GM18508 (cell line): Measurements from ENCODE around the gene KNDC1.
"Not testable (repeated sequence)": the region's sequence is repeated elsewhere in the genome, so short reads cannot be mapped to it uniquely, and the experiment has no call there.

ENCODE experiments used
- ATAC-seq: cut with Tn5 transposase; IDR thresholded peaks from one replicate; pipeline ENCODE4 v1.9.1; 2021; ENCODE audit warnings: moderate number of reproducible peaks; ENCODE audit not compliant: insufficient read depth, unreplicated experiment

KNDC1 gene

DNA sequence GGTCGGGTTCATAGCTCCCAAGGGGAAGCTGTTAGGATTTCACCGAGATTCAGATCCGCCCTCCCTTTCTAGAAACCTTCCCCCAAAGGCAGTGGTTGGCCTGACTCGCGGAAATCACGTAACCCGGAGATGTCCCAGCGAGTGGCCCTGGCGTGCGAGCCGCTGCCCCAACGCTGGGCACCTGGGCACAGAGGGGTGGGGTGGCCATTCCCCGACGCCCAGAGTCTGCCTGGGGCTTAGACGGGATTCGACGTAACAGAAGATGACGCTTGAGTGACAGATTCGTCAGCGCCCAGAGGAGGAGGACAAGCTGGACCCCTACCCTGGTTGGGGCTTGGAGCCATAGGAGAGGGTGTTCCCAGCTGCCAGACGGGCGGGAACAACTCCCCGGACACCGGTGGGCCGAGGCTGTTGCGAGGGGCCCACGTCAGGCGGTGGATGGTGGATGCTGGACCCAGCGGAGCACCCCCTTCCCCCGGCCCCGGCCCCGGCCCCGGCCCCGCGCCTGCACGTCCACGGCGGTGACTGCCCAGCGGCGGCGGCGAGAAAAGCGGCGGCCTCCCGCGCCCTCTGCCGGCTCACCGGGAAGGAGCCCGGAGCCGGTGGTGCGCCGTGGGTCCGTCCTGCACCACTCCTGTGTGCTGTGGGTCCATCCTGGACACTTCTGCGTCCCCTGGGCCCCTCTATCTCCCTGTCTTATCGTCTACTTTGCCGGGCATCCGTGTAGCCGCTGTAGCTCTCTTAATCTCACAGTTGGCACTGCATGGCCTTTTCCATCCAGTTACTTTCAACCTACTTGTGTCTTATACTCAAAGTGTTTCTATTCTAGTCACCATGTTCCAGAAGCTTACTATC, 35.4 kb upstream of the KNDC1 start:
- ATAC-seq: no peak

DNA sequence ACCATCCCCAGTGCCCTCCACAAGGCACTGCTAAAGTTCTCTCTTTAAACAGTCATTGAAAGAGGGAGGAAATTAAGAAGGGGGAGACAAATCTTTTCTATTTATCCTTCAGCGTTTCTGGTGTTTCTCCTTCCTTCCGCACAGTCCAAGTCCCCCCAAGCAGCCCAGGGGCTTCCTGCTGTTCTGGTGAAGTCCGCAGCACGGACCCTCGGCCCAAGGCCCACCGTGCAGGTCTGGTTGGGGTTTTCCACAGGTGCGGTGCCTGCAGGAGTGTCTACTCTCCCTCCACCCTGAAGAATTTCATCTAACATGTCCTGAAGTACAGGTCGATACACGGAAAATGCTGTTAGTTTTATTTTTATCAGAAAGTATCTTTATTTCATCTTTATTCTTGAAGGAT, 34.1 kb upstream of the KNDC1 start:
- no peak for ATAC-seq

DNA sequence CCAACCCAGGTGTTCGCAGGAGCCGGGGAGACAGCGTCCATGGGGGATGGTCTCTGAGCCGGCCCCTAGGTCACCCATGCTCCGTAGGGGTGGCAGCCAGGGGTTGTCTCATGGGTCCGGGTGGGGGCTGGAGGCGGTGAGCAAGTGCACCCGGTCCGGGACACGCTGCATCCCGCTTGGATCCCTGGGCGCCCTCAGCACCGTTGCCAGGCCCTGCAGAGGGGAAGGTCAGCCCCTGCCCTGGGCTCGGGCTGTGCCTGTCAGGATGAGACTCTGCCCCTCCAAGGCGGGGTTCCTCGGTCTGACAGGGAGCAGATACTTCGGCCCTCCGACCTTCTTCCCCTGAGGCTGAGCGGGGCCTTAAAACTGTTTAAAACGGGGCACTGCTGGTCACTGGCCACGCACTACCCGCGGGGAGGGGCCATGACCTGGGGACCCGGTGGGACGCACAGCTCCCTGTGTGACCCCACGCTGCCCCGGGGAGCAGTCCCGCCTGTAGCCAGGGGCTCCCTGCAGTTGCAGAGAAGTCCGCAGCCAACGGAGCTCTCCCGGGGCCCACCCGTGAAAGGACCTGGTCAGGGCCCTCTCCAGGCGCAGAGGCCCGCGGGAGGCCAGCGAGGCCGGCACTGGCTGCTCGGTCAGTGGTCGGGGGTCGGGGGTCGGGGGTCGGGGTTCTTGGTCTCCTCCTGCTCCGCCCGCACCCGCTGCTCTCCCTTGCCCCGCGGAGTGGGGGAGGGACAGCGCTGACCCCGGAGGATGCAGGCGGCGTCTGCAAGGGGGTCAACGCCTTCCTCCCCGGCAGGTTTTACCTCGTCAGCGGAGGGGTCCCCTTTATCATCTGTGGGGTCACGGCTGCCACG, 33.4 kb upstream of the KNDC1 start:
- ATAC-seq: no peak

DNA sequence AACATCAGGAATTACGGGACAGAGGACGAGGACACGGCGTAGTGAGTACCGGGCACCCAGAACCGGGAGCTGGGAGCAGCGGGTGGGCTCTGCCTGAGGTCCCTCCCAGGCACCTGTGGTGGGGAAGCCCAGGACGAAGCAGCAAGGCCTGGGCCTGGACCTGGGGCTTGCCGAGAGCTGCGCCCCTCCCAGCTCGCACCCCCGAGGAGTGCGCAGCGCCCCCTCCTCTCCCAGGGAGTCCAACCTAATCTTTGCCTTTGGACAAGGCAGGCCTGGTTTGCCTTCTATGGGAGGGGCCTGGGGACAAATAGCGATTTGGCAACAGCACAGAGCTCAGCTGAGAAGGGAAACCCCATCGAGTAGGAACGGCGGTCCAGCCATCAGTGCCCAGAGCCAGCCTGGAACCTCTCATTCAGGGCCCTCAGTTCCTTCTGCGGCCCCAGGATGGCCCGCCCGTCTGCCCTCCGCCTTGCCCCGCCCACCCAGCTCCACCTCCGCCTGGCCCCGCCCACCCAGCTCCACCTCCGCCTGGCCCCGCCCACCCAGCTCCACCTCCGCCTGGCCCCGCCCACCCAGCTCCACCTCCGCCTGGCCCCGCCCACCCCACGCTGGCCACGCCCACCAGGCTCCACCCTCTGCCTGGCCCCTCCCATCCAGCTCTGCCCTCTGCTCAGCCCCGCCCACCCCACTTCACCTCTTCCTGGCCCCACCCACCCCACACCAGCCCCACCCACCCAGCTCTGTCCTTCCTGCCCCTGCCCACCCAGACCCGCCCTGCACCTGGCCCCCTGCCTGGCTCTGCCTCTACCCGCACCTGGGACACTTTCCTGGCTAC, 32.5 kb upstream of the KNDC1 start:
- no peak for ATAC-seq

DNA sequence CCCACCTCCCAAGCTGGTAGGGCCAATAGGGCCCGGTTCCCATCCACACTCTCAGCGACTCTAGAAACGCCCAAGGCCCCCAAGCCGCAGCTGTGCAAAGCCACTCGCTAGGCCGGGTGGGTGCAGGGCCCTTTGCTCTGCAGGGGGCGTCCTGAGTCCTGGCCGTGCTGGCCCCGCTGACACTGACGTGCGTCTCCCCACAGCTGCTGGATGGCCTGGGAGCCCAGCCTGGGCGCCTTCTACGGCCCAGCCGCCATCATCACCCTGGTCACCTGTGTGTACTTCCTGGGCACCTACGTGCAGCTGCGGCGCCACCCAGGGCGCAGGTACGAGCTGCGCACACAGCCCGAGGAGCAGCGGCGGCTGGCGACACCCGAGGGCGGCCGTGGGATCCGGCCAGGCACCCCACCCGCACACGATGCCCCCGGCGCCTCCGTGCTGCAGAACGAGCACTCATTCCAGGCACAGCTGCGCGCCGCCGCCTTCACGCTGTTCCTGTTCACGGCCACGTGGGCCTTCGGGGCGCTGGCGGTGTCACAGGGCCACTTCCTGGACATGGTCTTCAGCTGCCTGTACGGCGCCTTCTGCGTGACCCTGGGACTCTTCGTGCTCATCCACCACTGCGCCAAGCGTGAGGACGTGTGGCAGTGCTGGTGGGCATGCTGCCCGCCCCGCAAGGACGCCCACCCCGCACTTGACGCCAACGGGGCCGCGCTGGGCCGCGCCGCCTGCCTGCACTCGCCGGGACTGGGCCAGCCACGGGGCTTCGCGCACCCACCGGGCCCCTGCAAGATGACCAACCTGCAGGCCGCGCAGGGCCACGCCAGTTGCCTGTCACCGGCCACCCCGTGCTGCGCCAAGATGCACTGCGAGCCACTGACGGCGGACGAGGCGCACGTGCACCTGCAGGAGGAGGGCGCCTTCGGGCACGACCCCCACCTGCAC, 31.6 kb upstream of the KNDC1 start:
- no peak for ATAC-seq

DNA sequence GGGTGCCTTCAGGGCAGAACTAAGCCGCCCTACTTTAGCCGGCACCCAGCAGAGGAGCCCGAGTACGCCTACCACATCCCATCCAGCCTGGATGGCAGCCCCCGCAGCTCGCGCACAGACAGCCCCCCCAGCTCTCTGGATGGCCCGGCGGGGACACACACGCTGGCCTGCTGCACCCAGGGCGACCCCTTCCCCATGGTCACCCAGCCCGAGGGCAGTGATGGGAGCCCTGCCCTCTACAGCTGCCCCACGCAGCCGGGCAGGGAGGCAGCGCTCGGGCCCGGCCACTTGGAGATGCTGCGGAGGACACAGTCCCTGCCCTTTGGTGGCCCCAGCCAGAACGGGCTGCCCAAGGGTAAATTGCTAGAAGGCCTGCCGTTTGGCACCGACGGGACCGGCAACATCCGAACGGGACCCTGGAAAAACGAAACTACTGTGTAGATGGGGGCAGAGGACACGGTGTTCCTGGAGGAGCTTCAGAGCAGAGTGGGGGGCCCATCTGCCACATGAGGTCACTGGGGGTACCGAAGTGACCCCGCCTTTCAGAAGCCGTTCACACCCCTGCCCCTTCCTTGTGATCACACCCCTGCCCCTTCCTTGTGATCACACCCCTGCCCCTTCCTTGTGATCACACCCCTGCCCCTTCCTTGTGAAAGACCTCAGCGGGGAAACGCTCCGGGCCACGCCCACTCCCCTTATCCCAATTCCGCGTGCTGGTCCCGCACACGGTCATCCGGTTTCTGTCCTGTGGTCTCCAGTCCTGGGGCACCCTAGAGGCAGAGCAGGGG, 30.8 kb upstream of the KNDC1 start:
- no peak for ATAC-seq

- ATAC-seq: no peak
These were observed 30.0 kb upstream of the KNDC1 start for GRCh38 chr10:133129859-133130495.

GRCh38 chr10:133130602-133131001, 29.4 kb upstream of the KNDC1 start:
- no peak for ATAC-seq

DNA sequence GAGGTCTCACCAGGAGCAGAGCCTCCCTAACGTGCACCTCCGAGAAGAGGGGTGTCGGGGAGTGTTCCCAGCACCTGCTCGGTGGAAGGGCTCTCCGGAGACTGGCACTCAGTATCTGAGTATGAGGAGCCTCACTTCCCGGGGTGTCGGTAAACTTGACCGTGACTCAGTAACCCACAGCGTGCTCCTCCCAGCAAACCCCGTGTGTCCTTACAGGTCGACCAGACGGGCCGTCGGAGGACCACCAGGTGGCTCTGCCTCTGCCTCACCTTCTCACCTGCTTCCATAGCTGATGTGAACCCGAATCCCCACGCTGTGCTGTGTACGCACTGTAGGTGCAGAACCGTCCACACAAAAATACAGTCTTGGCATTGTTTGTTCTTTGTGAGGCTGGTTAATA, 29.0 kb upstream of the KNDC1 start:
- ATAC-seq: no peak

DNA sequence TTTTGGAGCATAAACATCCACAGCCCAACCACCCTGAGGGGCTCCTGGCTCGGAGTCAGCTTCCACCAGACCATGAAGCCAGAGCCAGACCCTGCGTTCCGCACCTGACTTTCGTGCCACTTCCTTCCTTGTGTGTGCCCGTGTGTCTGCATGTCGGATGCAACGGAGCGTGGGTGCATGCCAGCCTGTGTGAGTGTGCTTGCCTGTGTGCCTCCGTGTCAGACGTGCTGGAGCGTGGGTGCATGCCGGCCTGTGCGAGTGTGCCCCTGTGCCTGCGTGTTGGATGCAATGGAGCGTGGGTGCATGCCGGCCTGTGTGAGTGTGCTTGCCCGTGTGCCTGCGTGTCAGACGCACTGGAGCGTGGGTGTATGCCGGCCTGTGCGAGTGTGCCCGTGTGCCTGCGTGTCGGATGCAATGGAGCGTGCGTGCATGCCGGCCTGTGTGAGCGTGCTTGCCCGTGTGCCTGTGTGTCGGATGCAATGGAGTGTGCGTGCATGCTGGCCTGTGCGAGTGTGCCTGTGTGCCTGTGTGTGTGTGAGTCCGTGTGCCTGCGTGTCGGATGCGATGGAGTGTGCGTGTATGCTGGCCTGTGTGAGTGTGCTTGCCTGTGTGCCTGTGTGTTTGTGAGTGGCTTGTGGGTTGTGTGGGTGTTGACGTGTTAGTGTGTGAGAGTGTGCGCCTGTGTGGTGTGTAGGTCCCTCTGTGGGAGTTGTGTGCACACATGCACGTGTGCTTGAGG, 28.1 kb upstream of the KNDC1 start:
- ATAC-seq: no peak

DNA sequence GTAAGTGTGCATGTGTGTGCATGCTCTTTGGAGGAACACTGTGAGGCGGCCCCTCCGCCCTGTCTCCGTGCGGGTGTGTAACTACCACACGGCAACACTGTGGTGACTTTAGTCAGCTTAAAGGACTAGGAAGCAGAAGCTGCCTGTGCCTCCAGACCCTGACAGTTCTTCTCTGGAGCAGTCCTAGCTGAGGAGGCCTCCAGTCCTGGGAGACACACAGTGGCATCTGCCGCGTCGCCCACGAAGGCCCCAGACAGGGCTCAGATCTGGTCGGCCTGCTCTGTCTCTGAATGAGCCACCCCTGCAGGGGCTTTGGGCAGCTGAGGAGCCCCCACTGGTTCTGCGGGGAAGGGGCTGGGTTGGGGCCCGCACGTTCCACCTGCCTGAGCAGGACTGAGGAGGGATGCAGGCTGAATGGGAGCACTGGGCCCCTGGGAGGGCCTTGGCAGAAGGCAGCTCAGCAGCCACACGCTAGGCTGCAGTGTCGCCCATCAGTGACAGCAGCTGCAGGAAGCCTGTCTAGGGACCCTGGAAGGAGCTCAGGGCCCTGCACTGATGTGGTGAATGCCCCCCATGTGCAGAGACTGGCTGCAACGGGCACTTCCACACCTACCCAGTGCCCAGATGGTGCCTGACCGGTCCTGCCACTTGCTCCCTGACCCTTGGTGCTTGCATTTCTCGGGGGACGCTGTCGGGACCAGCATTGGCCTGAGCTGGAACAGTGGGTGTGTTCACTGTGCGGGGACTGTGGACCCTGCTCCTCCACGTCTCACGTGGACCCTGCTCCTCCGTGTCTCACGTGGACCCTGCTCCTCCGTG, 27.3 kb upstream of the KNDC1 start:
- ATAC-seq: no peak

DNA sequence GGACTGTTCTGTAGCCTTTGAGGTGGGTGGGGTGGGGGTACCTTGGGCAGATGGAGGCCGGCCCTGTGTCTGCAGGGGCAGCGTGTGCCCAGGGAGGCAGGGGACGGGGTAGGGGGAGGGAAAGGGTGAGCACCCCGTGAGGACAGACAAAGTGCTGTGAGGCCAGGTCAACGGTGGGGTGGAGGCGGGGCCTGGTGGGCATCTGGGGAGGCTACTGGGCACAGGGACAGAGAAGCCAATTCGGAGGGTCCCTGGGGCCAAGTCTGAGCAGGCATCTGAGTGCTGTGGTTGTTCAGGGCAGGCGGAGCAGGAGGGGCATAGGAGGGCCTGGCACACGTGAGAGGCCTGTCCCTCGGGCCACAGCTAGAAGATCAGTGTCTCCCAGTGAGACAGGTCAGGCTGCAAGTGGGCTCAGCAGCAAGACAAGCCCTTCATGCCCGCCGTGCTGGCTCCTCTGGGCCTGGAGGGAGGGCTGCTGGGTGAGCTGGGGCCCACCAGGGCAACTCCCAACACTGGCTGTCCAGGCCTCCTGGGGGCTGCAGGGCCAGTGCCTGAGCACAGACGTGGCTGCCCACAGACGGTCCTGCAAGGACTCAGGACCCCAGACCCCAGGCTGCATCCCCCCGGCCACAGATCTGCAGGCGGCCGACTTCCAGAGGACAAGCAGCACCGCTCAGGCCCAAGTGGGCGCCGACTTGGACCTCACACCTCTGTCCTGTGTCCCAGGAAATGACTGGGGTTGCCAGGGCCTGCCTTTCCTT, 26.4 kb upstream of the KNDC1 start:
- no peak for ATAC-seq

DNA sequence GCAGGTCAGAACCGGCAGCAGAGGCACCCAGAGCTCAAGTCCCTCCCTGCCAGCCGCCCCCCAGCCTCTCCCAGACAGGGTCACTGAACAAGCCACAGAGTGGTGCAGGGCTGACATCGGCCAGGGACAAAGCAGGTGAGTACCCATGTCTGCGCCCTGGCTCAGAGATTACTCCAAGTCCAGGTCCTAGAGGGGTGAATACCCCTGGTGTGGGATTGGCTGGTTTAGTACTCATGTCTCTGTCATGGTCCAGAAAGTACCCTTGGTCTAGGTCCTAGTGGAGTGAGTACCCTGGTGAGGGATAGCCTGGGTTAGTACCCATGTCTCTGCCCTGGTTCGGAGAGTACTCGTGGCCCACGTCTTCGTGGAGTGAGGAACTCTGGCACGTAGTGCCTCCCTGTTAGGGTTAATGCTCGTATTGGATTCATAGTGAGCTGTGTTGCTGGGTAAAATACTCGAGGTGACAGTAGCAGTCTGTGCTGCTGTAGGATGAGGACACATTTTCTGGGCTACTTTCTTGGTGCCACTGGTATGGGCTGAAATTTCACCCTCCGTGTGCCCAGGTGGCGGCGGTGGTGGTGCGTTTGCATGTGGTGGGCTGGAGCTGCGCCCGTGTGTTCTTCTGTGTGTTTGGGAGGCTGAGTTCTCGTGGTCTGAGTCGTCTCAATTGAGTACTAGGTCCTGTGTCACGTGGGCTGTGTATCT, 25.5 kb upstream of the KNDC1 start:
- no peak for ATAC-seq

DNA sequence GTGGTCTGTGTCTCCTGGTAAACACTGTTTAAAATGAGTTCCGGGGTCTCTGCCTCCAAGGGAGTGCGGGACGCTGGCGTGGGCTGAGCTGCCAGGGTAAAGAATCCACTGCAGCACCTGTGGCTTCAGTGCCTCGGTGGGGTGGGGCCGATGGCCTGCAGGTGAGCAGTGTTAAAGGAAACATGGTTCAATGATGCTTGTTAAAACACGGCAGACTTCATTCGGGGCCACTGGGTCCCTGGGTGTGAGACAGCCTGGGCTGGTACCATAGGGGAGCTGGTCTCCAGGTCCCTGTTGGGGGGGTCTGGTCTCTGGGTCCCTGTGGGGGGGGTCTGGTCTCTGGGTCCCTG, 24.9 kb upstream of the KNDC1 start:
- ATAC-seq: no peak

DNA sequence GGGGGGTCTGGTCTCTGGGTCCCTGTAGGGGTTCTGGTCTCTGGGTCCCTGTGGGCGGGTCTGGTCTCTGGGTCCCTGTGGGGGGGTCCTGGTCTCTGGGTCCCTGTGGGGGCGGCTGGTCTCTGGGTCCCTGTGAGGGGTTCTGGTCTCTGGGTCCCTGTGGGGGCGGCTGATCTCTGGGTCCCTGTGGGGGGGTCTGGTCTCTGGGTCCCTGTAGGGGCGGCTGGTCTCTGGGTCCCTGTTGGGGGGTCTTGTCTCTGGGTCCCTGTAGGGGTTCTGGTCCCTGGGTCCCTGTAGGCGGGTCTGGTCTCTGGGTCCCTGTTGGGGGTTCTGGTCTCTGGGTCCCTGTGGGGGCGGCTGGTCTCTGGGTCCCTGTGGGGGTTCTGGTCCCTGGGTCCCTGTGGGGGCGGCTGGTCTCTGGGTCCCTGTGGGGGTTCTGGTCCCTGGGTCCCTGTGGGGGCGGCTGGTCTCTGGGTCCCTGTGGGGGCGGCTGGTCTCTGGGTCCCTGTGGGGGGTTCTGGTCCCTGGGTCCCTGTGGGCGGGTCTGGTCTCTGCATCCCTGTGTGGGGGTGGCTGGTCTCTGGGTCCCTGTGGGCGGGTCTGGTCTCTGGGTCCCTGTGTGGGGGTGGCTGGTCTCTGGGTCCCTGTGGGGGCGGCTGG, 22.4 kb upstream of the KNDC1 start:
- not testable (repeated sequence) for ATAC-seq
